HepG2 (cell line): ENCODE results near the gene HSF2BP. TPM values are rescaled to one million over a fixed set of nuclear protein-coding genes. Genes with fewer than 3 reads are reported as not detected.

Experiments
- CBFB ChIP-seq: sonication (generic); formaldehyde crosslinking; IDR thresholded peaks from 2 replicates; pipeline ENCODE4 v1.4.0; 2020; ENCODE audit warnings: missing genetic modification reagents
- CREB1 ChIP-seq, 2 experiments: fragments of 450-650 bp in 1 of 2; IDR thresholded peaks; 2 replicates each; pipeline ENCODE4 v1.6.1; 2016 to 2017; ENCODE audit warnings: control low read depth in 1 of 2, mild to moderate bottlenecking in 1 of 2, missing compliant biosample characterization in 1 of 2, missing genetic modification characterization in 1 of 2
- EZH2 ChIP-seq: conservative IDR thresholded peaks from 2 replicates; pipeline ENCODE4 v1.6.1; 2012; ENCODE audit warnings: mild to moderate bottlenecking, low read depth, low read length, moderate library complexity
- MTA3 ChIP-seq: sonication (generic); formaldehyde crosslinking; IDR thresholded peaks from 2 replicates; pipeline ENCODE4 v1.4.0; 2020; ENCODE audit warnings: missing genetic modification reagents
- RAD51 ChIP-seq: fragments of 450-650 bp; IDR thresholded peaks from 2 replicates; pipeline ENCODE4 v1.6.1; 2016; ENCODE audit warnings: borderline replicate concordance
- SMC3 ChIP-seq: IDR thresholded peaks from 2 replicates; pipeline ENCODE4 v1.6.1; 2011; ENCODE audit warnings: low read length, improper control_type of control experiment
- ZBTB49 ChIP-seq: sonication (generic); formaldehyde crosslinking; IDR thresholded peaks from 2 replicates; pipeline ENCODE4 v1.4.0; 2020; ENCODE audit warnings: missing genetic modification reagents, borderline replicate concordance
- ZKSCAN1 ChIP-seq: fragments of 150-350 bp; IDR thresholded peaks from 2 replicates; pipeline ENCODE4 v1.6.1; 2014; ENCODE audit warnings: low read length
- ZNF30 ChIP-seq: sonication (generic); formaldehyde crosslinking; IDR thresholded peaks from 2 replicates; pipeline ENCODE4 v1.5.0; 2020; ENCODE audit warnings: mild to moderate bottlenecking, missing genetic modification reagents
- ZNF674 ChIP-seq: sonication (generic); formaldehyde crosslinking; IDR thresholded peaks from 2 replicates; pipeline ENCODE4 v1.5.0; 2020; ENCODE audit warnings: low read depth, mild to moderate bottlenecking, missing genetic modification reagents
- ZNF83 ChIP-seq: sonication (generic); formaldehyde crosslinking; IDR thresholded peaks from 2 replicates; pipeline ENCODE4 v1.4.0; 2020; ENCODE audit warnings: missing genetic modification reagents, mild to moderate bottlenecking, borderline replicate concordance
- ZXDC ChIP-seq: sonication (generic); formaldehyde crosslinking; IDR thresholded peaks from 2 replicates; pipeline ENCODE4 v1.5.0; 2020; ENCODE audit warnings: mild to moderate bottlenecking, missing genetic modification reagents
- polyA plus RNA-seq, 8 experiments: library from polyadenylated mRNA; depleted of rRNA in 3 of 8; stranded (reverse) in 7 of 8; unstranded in 1 of 8; fragments of >200 nt; fragmentation: Illumina TruSeq in 4 of 8; extraction: Trizol in 4 of 8; gene quantifications; 2 replicates each; pipeline versions ENCODE4 v1.2.1 to v1.2.3, GENCODE V29; 2011 to 2016; ENCODE audit warnings: low read depth in 4 of 8, missing spikeins in 1 of 8, mixed read lengths in 1 of 8; ENCODE audit not compliant: insufficient read depth in 1 of 8
- total RNA-seq, 5 experiments: library from RNA; depleted of rRNA; stranded (reverse); fragments of >200 nt; fragmentation: Illumina TruSeq; extraction: Trizol; gene quantifications; 2 replicates each; pipeline ENCODE4 v1.2.3, GENCODE V29; 2016; ENCODE audit warnings: low read depth in 1 of 5
- TF ChIP-seq, protein P1 (sequence below): sonication (generic); formaldehyde crosslinking; IDR thresholded peaks from 2 replicates; pipeline ENCODE4 v1.5.0; 2020; ENCODE audit warnings: mild to moderate bottlenecking, missing genetic modification reagents, borderline replicate concordance
- TF ChIP-seq, protein P2 (sequence below): sonication (generic); formaldehyde crosslinking; IDR thresholded peaks from 2 replicates; pipeline ENCODE4 v1.5.0; 2020; ENCODE audit warnings: missing genetic modification reagents

The HSF2BP gene
- total and polyA plus RNA-seq, 2 of the 13 experiments (the other 11 are each of a cell fraction or from before 2014, with no cell fraction given), result 0.67 to 2.2 TPM

- TF ChIP-seq ZXDC (CRISPR knock-in tag), result peak; percentile 84
- TF ChIP-seq SMC3, result no peak
- TF ChIP-seq ZNF674, result peak; percentile 95; the same call in 1 of the 2 replicates
- TF ChIP-seq ZNF83, result 0 out of 2 replicates have a peak, but pooled peaks have one; percentile 85
- peak; percentile 64; the same call in 1 of the 2 replicates for TF ChIP-seq CBFB (CRISPR knock-in tag)
- TF ChIP-seq, protein P1, sequence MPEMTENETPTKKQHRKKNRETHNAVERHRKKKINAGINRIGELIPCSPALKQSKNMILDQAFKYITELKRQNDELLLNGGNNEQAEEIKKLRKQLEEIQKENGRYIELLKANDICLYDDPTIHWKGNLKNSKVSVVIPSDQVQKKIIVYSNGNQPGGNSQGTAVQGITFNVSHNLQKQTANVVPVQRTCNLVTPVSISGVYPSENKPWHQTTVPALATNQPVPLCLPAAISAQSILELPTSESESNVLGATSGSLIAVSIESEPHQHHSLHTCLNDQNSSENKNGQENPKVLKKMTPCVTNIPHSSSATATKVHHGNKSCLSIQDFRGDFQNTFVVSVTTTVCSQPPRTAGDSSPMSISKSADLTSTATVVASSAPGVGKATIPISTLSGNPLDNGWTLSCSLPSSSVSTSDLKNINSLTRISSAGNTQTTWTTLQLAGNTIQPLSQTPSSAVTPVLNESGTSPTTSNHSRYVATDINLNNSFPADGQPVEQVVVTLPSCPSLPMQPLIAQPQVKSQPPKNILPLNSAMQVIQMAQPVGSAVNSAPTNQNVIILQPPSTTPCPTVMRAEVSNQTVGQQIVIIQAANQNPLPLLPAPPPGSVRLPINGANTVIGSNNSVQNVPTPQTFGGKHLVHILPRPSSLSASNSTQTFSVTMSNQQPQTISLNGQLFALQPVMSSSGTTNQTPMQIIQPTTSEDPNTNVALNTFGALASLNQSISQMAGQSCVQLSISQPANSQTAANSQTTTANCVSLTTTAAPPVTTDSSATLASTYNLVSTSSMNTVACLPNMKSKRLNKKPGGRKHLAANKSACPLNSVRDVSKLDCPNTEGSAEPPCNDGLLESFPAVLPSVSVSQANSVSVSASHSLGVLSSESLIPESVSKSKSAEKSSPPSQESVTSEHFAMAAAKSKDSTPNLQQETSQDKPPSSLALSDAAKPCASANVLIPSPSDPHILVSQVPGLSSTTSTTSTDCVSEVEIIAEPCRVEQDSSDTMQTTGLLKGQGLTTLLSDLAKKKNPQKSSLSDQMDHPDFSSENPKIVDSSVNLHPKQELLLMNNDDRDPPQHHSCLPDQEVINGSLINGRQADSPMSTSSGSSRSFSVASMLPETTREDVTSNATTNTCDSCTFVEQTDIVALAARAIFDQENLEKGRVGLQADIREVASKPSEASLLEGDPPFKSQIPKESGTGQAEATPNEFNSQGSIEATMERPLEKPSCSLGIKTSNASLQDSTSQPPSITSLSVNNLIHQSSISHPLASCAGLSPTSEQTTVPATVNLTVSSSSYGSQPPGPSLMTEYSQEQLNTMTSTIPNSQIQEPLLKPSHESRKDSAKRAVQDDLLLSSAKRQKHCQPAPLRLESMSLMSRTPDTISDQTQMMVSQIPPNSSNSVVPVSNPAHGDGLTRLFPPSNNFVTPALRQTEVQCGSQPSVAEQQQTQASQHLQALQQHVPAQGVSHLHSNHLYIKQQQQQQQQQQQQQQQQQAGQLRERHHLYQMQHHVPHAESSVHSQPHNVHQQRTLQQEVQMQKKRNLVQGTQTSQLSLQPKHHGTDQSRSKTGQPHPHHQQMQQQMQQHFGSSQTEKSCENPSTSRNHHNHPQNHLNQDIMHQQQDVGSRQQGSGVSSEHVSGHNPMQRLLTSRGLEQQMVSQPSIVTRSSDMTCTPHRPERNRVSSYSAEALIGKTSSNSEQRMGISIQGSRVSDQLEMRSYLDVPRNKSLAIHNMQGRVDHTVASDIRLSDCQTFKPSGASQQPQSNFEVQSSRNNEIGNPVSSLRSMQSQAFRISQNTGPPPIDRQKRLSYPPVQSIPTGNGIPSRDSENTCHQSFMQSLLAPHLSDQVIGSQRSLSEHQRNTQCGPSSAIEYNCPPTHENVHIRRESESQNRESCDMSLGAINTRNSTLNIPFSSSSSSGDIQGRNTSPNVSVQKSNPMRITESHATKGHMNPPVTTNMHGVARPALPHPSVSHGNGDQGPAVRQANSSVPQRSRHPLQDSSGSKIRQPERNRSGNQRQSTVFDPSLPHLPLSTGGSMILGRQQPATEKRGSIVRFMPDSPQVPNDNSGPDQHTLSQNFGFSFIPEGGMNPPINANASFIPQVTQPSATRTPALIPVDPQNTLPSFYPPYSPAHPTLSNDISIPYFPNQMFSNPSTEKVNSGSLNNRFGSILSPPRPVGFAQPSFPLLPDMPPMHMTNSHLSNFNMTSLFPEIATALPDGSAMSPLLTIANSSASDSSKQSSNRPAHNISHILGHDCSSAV (CRISPR knock-in tag), result no peak
- TF ChIP-seq, protein P2, sequence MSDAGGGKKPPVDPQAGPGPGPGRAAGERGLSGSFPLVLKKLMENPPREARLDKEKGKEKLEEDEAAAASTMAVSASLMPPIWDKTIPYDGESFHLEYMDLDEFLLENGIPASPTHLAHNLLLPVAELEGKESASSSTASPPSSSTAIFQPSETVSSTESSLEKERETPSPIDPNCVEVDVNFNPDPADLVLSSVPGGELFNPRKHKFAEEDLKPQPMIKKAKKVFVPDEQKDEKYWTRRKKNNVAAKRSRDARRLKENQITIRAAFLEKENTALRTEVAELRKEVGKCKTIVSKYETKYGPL, result peak; percentile 81
- TF ChIP-seq MTA3, result no peak
- no peak for TF ChIP-seq ZKSCAN1
- no peak for TF ChIP-seq EZH2
- TF ChIP-seq ZBTB49 (CRISPR knock-in tag), result no peak
- TF ChIP-seq RAD51, result no peak
- TF ChIP-seq CREB1 (IDR thresholded peaks at IDR 0.05), result peak; percentile 89
- no peak; the same call in 1 of the 2 replicates for TF ChIP-seq CREB1 (CRISPR knock-in tag; IDR thresholded peaks at IDR 0.05)
- 0 out of 2 replicates have a peak, but pooled peaks have one; percentile 68 for TF ChIP-seq ZNF30 (CRISPR knock-in tag)
Measured at GRCh38 chr21:43659136-43660000, at the start of gene HSF2BP, which contains the start of gene RRP1B (continued).
